NCI-H2107 treated with DMSO at 0.1 percent for 48 hours (cell line): ENCODE results near the gene CCDC7.
"Not testable (repeated sequence)": the region's sequence is repeated elsewhere in the genome, so short reads cannot be mapped to it uniquely, and the experiment has no call there.

Experiments used
- DNase-seq: peaks from one replicate; lab custom pipeline; 2025; ENCODE audit not compliant: unreplicated experiment; lab: John Stamatoyannopoulos, UW

The CCDC7 gene

GRCh38 chr10:32548208-32548607 is 102.3 kb downstream of the CCDC7 start:
- DNase-seq = no peak

- DNase-seq = no peak
These were observed 110.9 kb downstream of the CCDC7 start for GRCh38 chr10:32556783-32557395.

GRCh38 chr10:32562695-32563094 is 116.8 kb downstream of the CCDC7 start:
- DNase-seq = not testable (repeated sequence)

- DNase-seq = no peak
These were observed 131.5 kb downstream of the CCDC7 start for GRCh38 chr10:32577448-32577847.

GRCh38 chr10:32582946-32583345 is 137.0 kb downstream of the CCDC7 start:
- DNase-seq = no peak

- not testable (repeated sequence) for DNase-seq
These were observed 152.1 kb downstream of the CCDC7 start for GRCh38 chr10:32598022-32598421.

- DNase-seq = no peak
These were observed 154.4 kb downstream of the CCDC7 start for GRCh38 chr10:32600317-32600716.

- not testable (repeated sequence) for DNase-seq
These were observed 155.6 kb downstream of the CCDC7 start for GRCh38 chr10:32601562-32601961.

- no peak for DNase-seq
These were observed 159.8 kb downstream of the CCDC7 start for GRCh38 chr10:32605787-32606186.

- DNase-seq = not testable (repeated sequence)
These were observed 164.6 kb downstream of the CCDC7 start for GRCh38 chr10:32610543-32610942.

- no peak for DNase-seq
These were observed 170.5 kb downstream of the CCDC7 start for GRCh38 chr10:32616438-32616837.

GRCh38 chr10:32618482-32618881 is 172.5 kb downstream of the CCDC7 start:
- no peak for DNase-seq

- no peak for DNase-seq
These were observed 176.0 kb downstream of the CCDC7 start for GRCh38 chr10:32621969-32622368.

GRCh38 chr10:32622409-32622808 is 176.5 kb downstream of the CCDC7 start:
- no peak for DNase-seq

- DNase-seq = no peak
These were observed 181.2 kb downstream of the CCDC7 start for GRCh38 chr10:32627183-32627582.

- no peak for DNase-seq
These were observed 184.0 kb downstream of the CCDC7 start for GRCh38 chr10:32629910-32630309.

- no peak for DNase-seq
These were observed 200.6 kb downstream of the CCDC7 start for GRCh38 chr10:32646535-32646934.

- no peak for DNase-seq
These were observed 204.3 kb downstream of the CCDC7 start for GRCh38 chr10:32650246-32650655.

- DNase-seq = not testable (repeated sequence)
These were observed 211.5 kb downstream of the CCDC7 start for GRCh38 chr10:32657430-32657829.

GRCh38 chr10:32661346-32661745 is 215.4 kb downstream of the CCDC7 start:
- DNase-seq = no peak

GRCh38 chr10:32680803-32681557 is 235.0 kb downstream of the CCDC7 start:
- no peak for DNase-seq

GRCh38 chr10:32684291-32684690 is 238.4 kb downstream of the CCDC7 start:
- DNase-seq = no peak

- no peak for DNase-seq
These were observed 241.2 kb downstream of the CCDC7 start for GRCh38 chr10:32687116-32687515.
